Stimulated activated CD4-positive, alpha-beta T cell treated with anti-CD3 and anti-CD28 coated beads, TNF-alpha, amount 100 ng/mL, for 48 hours (primary cell): ENCODE data around the gene NUDT8.
"Not testable (repeated sequence)": the region's sequence is repeated elsewhere in the genome, so short reads cannot be mapped to it uniquely, and the experiment has no call there.

Experiments used
- DNase-seq, 3 donors: peaks; one replicate each; pipeline ENCODE4 v3.0.0-alpha.2; 2020; ENCODE audit warnings: low read depth in 3 of 3

Gene NUDT8

DNA sequence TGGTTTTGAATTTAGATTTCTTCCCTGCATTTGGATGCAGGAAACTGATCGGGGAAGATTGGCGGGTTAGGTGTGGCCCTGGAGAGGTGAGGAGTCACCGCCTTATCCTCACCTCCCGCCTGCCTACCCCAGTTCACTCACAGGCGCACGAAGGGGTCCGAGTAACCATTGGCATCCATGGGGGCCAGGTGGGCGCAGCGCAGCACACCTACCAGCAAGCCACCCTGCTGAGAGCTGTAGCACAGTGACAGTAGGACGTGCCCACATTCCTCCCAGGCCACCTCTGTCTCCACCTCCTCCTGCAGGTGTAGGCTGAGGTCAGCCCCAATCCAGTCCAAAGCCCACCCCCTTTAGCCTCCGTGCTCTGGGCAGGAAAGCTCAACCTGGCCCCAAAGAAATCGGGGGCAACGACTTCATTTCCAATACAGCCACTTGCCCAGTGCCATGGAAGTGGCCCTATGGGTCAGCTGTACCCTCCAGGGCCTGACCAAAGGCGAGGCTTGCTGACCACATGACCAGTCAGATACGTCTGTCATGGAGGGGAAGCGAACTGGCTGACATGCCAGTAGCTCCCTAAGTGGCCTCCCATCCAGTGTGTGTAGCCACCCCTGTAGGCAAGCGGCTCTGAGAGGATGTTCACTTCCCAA lies 16.3 kb downstream of the NUDT8 start:
- no peak for DNase-seq

- DNase-seq: no peak
Measured at GRCh38 chr11:67612751-67613150, 17.0 kb downstream of the NUDT8 start.

- no peak for DNase-seq
Measured at GRCh38 chr11:67611704-67612587, 17.8 kb downstream of the NUDT8 start.

DNA sequence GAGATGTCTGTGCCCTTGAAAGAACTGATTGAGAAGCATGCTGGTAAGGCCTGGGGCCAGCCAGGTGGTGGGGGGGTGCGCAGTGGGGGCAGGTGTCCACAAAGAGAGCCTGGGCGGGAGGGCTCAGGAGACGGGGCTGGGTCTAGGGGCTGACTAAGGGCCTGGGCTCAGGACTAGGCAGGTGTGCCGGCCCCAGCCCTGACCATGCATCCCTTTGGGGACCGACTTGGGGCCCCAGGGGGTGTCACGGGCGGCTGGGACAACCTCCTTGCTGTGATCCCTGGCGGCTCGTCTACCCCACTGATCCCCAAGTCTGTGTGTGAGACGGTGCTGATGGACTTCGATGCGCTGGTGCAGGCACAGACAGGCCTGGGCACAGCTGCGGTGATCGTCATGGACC lies 18.6 kb downstream of the NUDT8 start:
- DNase-seq: no peak

- DNase-seq: no peak
Measured at GRCh38 chr11:67610302-67610868, 19.4 kb downstream of the NUDT8 start.

DNA sequence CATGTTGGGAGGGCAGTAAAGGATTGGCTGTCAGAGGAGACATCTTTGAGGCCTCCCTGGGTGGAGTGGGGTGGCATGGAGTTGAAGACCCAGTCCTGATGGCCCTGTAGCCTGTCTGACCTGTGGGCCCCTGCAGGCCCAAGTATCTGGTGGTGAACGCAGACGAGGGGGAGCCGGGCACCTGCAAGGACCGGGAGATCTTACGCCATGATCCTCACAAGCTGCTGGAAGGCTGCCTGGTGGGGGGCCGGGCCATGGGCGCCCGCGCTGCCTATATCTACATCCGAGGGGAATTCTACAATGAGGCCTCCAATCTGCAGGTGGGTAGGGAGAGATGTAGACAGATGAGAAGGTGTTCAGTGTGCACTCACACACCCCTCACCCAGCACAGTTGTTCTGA lies 20.4 kb downstream of the NUDT8 start:
- no peak for DNase-seq

DNA sequence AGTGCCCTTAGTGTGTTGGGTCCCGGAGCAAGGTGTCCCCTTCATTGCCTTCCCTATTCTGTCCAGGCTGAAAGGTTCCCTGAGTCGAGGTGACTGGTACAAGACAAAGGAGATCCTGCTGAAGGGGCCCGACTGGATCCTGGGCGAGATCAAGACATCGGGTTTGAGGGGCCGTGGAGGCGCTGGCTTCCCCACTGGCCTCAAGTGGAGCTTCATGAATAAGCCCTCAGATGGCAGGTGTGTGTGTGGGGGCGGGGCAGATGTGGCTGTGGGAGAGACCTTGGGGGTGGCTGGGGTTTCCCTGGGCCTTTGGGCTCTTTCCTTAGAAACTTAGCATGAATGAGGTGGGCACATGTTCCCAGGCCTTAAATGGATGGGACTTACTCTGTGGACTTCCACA lies 21.3 kb downstream of the NUDT8 start:
- DNase-seq: no peak

GRCh38 chr11:67607507-67607906 lies 22.2 kb downstream of the NUDT8 start:
- no peak for DNase-seq

DNA sequence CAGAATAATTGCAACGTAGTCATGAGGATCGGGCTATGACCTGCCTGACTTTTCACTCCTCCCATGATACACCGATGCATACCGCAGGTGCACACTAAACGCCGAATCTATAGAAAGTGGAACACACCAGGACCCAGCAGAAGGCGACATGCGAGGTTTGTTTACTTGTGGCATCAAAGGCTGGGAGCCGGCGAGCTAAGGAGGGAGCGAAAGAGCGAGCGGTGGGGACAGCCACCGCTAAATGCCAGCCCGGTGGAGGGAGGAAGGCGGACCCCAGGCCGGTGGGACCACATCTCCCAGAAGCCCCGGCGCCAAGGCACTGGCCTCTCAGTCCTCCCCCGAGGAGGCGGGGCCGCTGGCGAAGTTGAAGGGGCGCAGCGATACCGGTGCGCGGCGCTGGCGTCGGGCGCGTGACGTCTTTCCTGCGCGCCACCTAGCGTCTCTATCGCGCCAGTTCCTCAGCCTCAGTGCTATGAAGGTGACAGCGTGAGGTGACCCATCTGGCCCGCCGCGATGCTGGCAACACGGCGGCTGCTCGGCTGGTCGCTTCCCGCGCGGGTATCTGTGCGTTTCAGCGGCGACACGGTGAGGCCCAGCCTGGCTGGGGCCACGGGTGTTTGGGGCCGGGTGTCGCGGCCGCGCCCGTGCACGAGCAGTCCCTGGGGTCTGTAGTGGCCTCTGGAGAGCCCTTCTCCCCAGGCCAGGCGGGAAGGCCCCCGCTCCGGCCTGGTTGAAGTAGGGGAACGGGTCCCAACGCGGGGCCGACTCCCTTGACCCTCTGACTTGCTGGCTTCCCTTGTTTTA lies 23.0 kb downstream of the NUDT8 start, which contains the start of gene NDUFV1:
Gene NDUFV1 (plus strand): TSS at position 445 of the 804 bp plus-strand sequence. CDS start 69 bp downstream, at position 514.
- DNase-seq: peak; percentile 93 to 97 (median 94)

DNA sequence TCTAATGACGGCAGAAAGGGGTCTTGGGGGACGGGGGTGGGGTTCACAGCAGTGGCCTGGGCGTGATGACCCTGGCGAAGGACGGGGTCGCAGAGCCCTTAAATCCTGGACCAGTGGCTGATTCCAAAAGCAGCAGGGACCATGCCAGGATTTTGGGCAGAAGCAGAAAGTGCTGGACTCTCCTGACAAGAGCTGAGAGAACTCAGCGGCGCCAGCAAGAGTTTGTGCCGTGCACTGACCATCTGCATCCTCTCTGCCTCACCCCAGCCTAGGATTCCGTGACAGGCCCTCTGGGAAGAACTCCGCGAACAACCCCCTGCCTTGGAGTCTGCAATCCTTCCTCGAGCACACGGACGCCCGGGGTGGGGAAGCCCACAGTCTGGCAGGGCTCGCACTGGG lies 23.6 kb downstream of the NUDT8 start:
- no peak for DNase-seq

DNA sequence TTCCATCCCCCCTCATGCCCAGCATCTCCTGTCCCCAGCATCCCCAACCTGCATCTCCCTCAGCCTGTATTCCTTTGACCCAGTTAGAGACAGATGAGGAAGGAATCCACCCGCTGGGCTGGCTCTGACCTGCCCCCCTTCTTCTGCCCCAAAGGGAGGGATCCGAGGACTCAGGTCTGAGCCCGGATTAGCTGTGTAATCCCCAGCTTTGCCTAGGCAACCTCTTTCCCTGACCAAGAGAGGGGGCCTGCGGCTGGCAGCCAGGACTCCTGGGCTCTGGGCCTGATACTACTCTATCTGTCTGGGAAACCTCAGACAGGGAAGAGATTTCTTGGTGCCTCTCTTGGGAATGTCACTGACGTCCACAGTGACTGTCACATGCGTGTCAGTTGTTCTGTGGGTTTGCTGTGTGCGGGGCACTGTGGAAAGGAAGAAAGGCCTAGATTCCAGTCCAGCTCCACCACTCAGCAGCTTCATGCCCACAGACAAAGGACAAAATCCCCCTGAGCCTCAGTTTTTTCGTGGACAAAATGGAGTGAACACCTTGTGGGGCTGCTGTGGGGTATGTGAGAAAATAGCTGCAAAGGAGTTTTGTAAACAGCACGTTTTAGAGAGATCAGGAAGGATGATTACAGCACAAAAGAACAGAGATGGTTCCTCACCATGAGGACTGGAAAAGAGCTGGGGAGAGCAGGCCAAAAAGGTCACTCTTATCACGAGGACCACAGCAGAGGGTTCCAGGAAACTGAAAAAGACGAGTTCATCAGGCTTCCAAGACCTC lies 24.3 kb downstream of the NUDT8 start:
- no peak for DNase-seq

- no peak for DNase-seq
Measured at GRCh38 chr11:67604815-67605214, 24.9 kb downstream of the NUDT8 start.

- DNase-seq: not testable (repeated sequence)
Measured at GRCh38 chr11:67604119-67604518, 25.6 kb downstream of the NUDT8 start.

GRCh38 chr11:67601098-67601497 lies 28.6 kb downstream of the NUDT8 start:
- DNase-seq: no peak

DNA sequence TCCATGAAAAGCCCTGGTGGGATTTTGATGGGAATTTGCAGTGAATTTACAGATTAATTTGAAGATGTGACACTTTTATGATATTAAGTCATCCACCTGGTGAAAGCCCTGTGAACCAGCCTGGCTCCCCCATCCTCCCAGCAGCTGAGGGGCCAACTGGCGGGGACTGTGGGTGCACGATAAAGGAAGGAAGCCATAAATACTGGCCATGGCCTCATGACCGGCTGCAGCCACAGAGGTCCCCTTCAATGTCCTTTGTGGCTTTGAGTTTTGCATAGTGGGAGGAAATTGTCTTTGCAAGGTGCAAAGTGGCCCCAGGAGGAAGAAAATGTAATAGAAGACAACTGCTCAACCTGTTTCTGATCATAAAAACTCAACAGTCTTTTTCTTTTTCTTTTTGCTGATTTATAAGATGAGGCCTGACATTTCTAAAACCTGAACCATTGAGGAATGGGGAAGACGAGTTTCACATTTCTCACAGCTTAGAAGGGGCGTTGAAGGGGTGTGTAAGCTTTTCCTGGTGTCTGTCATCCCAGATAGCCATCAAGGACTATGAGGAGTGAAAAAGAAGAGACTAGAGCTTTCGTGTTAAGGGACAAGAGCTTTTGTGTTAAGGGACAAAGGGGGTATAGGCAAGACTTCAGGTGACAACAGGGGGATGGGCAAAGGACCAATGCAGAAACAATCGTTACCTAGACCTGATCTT lies 29.3 kb downstream of the NUDT8 start:
- DNase-seq: no peak

- DNase-seq: no peak
Measured at GRCh38 chr11:67599149-67599548, 30.6 kb downstream of the NUDT8 start.

- not testable (repeated sequence) for DNase-seq
Measured at GRCh38 chr11:67597963-67598362, 31.8 kb downstream of the NUDT8 start.

- DNase-seq: not testable (repeated sequence)
Measured at GRCh38 chr11:67597458-67597857, 32.3 kb downstream of the NUDT8 start.

- DNase-seq: no peak
Measured at GRCh38 chr11:67596753-67597300, 32.9 kb downstream of the NUDT8 start.

DNA sequence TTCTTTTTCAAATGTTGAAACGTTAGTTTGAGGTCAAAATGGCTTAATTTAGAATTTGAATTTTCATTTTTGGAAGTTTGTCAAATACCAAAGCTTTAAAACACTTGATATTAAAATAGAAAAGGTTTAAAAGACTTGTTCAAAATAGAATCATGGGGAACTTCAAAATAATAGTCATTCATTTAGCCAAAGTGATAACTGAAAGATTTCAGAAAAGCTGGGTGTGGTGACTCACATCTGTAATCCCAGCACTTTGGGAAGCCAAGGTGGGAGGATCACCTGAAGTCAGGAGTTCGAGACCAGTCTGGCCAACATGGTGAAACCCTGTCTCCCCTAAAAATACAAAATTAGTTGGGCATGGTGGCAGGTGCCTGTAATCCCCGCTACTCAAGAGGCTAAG lies 35.3 kb downstream of the NUDT8 start:
- DNase-seq: no peak
